Choroid plexus epithelial cell (primary cell): ENCODE results near the gene ZNRF3.
"Not testable (repeated sequence)": the region's sequence is repeated elsewhere in the genome, so short reads cannot be mapped to it uniquely, and the experiment has no call there.

Experiments
- DNase-seq: peaks from one replicate; pipeline ENCODE4 v3.0.0-alpha.2; 2010; ENCODE audit warnings: low read depth
- H3K4me3 ChIP-seq: 2 replicates; pipeline ENCODE4 v1.5.1; 2011; ENCODE audit warnings: low read depth, mild to moderate bottlenecking, control low read depth, low read length, moderate library complexity
- CTCF ChIP-seq: conservative IDR thresholded peaks from 2 replicates; pipeline ENCODE4 v1.5.1; 2011; ENCODE audit warnings: low read depth, mild to moderate bottlenecking, control low read depth, inconsistent platforms, low read length, moderate library complexity

Gene ZNRF3

DNA sequence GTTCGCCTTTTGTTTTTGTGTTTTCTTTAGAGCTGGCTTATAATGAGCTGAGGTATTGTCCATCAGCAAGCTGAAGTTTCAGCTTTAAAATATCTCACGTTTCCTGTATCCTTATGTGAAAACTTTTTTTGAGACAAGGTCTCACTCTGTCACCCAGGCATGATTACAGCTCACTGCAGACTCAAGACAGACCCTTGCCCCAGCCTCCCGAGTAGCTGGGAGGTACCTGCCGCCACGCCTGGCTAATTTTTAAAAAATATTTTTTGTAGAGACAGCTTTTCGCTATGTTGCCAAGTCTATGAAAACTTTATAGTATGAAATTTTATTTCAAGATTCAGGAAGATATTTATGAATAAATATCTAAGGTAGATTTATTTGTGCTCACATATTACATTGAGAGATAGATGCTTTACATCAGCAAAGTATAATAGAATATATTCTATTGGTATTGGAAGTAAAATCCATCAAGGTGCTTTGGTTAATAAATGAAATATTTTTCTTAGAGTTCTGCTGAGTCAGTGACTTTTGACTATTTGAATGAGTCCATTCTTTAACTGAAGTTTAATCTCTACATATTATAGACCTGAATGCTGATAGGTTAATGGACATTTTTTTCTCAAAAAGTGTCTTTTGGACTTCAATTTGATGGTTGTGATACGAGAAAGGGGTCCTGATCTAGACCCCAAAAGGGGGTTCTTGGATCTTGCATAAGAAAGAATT is 199.6 kb downstream of the ZNRF3 start:
- TF ChIP-seq CTCF = no peak
- no peak overlapping the region for H3K4me3 ChIP-seq
- no peak for DNase-seq

- not testable (repeated sequence) for H3K4me3 ChIP-seq, DNase-seq
These were observed 200.2 kb downstream of the ZNRF3 start for GRCh38 chr22:29083576-29083932.

- no peak overlapping the region for H3K4me3 ChIP-seq
- no peak for TF ChIP-seq CTCF
- no peak for DNase-seq
These were observed 200.7 kb downstream of the ZNRF3 start for GRCh38 chr22:29083933-29084591.

DNA sequence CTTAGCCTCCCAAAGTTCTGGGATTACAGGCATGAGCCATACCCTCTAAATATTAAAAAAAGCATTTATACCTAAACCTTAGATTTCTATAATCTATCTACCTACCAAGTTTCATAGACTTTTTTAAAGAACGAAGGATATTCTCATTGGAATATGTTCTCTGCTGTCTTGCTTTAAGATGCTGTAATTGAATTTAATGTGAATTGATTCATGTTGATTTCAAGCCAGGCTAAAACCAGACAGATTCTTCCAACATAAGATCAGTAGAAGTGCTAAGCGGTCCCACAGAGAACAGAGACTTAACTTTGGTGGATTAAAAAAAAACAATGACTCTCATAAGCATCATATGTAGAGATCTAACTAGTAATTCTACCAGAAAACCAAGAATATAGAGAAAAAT is 203.6 kb downstream of the ZNRF3 start:
- no peak for DNase-seq
- no peak overlapping the region for H3K4me3 ChIP-seq
- TF ChIP-seq CTCF = no peak

DNA sequence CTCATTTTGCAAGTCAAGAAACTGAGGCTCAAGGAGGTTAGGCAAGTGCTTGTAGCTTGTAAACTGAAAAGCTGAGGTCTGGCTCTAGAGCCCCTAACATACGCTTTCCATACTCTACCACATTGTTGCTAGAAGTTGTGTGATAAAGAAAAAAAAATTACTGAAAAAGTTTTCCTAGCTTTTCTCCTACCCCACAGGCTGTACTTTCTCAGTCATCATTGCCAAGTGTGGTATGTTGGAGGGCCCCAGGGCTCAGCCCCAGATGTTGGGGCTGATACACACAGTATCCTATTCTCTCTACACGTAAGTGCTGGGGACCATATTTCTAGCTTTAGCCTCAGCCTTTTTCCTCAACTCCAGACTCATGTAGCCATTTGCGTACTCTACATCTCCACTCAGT is 205.4 kb downstream of the ZNRF3 start:
- DNase-seq = no peak
- no peak for TF ChIP-seq CTCF
- H3K4me3 ChIP-seq = no peak overlapping the region

GRCh38 chr22:29089507-29089906 is 206.1 kb downstream of the ZNRF3 start:
- TF ChIP-seq CTCF = no peak
- DNase-seq = no peak
- H3K4me3 ChIP-seq = no peak overlapping the region

- H3K4me3 ChIP-seq = no peak overlapping the region
- no peak for TF ChIP-seq CTCF
These were observed 206.7 kb downstream of the ZNRF3 start for GRCh38 chr22:29090039-29090438.

More at GRCh38 chr22:29090039-29090438, 206.7 kb downstream of the ZNRF3 start:
- DNase-seq = no peak
